Measurements from ENCODE around the gene FAM221A.

DNA sequence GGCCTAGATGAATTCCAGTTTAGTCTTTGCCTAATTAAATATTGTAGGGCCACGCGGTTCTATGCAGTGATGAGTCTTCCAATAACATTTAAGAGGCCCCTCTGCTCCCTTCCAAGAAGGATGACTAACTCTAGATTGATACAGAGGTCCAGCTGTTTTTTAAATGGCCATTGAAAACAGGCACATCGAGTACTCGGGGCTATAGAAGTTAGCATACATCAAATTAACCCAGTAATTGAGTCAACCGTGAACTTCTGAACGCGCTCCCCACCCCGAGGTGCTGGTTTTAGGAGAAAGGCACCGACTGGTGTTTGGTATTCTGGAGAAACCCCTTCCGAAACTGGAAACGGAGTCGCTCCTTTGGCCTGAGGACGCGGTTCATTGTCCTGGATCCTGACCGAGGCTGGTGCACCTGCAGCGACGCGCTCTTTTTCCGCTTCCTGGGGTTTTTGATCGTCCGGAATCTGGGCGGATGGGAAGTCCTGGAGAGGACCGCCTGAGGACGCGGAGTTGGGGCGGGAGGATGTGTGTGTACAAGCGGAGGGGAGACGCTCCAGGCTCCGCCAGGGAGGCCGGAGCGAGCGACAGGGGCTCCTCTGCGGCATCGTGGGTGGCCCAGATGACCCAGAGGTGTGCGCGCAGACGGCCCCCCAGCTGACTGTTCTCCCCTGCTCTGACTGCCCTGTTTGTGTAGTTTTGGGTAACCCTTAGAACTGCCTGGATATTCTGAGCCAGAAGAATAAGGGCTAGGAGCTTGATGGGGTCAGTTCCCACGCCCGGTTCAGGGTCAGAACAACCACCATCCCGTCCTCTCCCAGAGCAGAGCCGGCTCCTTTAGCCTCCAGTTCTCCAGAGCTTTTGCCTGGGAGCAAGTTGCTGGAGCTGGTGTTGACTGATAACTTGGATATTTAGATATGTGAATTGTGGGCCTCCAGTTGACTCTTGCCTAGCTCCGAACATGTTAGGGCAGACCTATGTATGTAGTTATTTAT lies 711 bp downstream of the FAM221A start:
- TF ChIP-seq, protein P1, sequence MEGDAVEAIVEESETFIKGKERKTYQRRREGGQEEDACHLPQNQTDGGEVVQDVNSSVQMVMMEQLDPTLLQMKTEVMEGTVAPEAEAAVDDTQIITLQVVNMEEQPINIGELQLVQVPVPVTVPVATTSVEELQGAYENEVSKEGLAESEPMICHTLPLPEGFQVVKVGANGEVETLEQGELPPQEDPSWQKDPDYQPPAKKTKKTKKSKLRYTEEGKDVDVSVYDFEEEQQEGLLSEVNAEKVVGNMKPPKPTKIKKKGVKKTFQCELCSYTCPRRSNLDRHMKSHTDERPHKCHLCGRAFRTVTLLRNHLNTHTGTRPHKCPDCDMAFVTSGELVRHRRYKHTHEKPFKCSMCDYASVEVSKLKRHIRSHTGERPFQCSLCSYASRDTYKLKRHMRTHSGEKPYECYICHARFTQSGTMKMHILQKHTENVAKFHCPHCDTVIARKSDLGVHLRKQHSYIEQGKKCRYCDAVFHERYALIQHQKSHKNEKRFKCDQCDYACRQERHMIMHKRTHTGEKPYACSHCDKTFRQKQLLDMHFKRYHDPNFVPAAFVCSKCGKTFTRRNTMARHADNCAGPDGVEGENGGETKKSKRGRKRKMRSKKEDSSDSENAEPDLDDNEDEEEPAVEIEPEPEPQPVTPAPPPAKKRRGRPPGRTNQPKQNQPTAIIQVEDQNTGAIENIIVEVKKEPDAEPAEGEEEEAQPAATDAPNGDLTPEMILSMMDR (IDR thresholded peaks at IDR 0.05) = no peak
- peak; percentile 45 to 59 for TF ChIP-seq POLR2A (IDR thresholded peaks at IDR 0.05)
